ENCODE results near the gene ATAD3C.
A peak's percentile ranks its signal among the peaks of the same experiment; 100 is the strongest.
"Not testable (repeated sequence)": the region's sequence is repeated elsewhere in the genome, so short reads cannot be mapped to it uniquely, and the experiment has no call there.

The ATAD3C gene

DNA sequence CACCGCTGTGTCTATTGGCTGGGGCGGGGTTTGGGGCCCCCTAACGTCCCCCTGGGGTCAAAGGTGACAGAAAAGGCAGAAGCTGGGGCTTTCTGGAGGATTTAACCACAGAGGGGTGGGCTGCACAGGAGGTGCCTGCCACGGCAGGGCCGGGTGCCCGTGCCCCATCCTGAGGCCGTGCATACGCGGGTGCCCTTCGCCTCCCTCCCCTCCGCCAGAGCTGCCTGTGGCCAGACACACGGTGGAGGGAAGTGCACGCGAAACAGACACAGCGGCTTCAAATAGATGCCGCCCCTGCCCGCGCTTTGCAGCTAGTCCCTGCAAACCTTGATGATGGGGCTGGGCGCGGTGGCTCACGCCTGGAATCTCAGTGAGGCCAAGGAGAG, 60.0 kb downstream of the ATAD3C start:
- H3K9me3 ChIP-seq (ENCODE audit: control insufficient read depth, low read length); H3K36me3 ChIP-seq (ENCODE audit: control insufficient read depth, insufficient read depth, low read length); H3K4me1 ChIP-seq (ENCODE audit: control insufficient read depth, insufficient read depth, low read length); H3K4me3 ChIP-seq (ENCODE audit: insufficient read depth, low read depth, low read length); H3K27me3 ChIP-seq (ENCODE audit: control insufficient read depth, insufficient read depth, low read length, poor library complexity, severe bottlenecking); H3K27ac ChIP-seq (ENCODE audit: insufficient read depth, low read depth, low read length, poor library complexity, severe bottlenecking): not testable (repeated sequence)
- WGBS, 2 experiments, result 92 to 96% methylated on average over 12 to 20 of the region's 21 CpGs

DNA sequence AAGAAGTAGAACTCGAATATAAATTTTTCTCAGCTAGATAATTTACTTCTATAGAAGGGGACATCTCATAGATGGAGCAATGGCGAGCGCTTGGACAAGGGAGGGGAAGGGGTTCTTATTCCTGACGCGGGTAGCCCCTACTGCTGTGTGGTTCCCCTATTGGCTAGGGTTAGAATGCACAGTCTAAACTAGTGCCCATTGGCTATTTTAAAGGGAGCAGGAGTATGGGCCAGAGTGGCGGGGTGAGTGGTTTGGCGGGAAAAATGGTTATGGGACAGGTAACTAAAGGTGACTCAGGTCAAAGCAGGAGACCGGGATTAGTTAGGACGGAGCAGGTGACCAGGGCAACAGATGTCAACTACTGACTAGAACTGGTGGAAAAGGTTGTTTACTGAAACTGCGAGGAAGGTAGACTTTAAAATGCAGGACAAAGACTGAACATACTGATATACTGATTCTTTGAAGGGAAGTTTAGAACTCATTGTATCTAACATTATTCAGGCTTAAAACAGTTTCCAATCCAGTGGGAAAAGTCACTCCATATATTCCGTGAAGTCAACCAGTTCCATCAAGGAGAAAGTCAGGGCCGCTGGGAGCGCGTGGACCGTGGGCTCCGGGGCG, 61.5 kb downstream of the ATAD3C start:
- Histone ChIP-seq H3K27ac (ENCODE audit: insufficient read depth, low read depth, low read length, poor library complexity, severe bottlenecking) (peak overlapping the region; percentile 74), H3K4me1 (ENCODE audit: control insufficient read depth, insufficient read depth, low read length) (no peaks in the 10 kb centered on the region), H3K9me3 (ENCODE audit: control insufficient read depth, low read length) (no peaks in the 10 kb centered on the region), H3K36me3 (ENCODE audit: control insufficient read depth, insufficient read depth, low read length) (no peaks in the 10 kb centered on the region), H3K4me3 (ENCODE audit: insufficient read depth, low read depth, low read length) (peak overlapping the region; percentile 63), H3K27me3 (ENCODE audit: control insufficient read depth, insufficient read depth, low read length, poor library complexity, severe bottlenecking) (no peaks in the 10 kb centered on the region)
- 21 to 23% methylated on average over 17 of the region's 17 CpGs for WGBS, 2 experiments

DNA sequence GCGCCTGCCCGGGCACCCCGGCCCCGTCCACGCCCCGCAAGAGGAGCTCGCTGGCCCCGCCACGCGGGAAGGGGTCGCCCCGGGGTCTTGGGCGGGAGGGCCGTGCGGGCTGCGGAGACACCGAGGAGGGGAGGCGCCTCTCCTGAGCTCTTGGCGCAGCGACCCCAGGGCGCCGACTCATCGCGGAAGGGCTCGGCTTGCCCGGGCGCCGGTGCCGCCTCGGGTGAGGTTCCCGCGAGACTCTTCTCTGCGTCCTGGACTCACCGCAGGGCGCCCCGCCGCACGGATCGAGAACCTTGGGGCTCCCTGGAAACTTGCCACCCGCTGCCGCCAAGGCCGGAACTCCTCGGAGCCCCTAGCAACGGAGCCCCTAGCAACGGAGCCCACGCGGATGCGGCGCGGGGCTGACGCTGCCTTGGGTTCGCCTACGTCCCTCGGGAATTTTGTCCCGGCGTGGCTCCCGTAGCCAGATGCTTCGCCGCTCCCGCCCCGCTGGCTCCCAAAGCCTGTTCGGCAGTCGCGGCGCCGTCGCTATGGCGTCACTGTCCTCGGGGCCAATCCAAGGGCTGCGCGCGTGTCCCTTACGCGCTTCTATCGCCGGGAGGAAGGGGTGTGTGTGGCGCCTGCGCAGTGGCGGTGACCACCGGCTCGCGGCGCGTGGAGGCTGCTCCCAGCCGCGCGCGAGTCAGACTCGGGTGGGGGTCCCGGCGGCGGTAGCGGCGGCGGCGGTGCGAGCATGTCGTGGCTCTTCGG, 62.2 kb downstream of the ATAD3C start, which contains the start of gene ATAD3A:
Gene ATAD3A (plus strand): TSS at position 630 of the 753 bp plus-strand sequence. CDS start 107 bp downstream, at position 737.
- Histone ChIP-seq H3K27me3 (ENCODE audit: control insufficient read depth, insufficient read depth, low read length, poor library complexity, severe bottlenecking) (no peaks in the 10 kb centered on the region), H3K9me3 (ENCODE audit: control insufficient read depth, low read length) (no peaks in the 10 kb centered on the region), H3K4me3 (ENCODE audit: insufficient read depth, low read depth, low read length) (peak within 1 kb of the TSS; percentile 63), H3K27ac (ENCODE audit: insufficient read depth, low read depth, low read length, poor library complexity, severe bottlenecking) (peak within 1 kb of the TSS; percentile 74), H3K36me3 (ENCODE audit: control insufficient read depth, insufficient read depth, low read length) (peaks cover under 1% of the 10 kb centered on the region), H3K4me1 (ENCODE audit: control insufficient read depth, insufficient read depth, low read length) (no peaks in the 10 kb centered on the region)
- WGBS, 2 experiments, result 0 to 1% methylated on average over 99 of the region's 99 CpGs

DNA sequence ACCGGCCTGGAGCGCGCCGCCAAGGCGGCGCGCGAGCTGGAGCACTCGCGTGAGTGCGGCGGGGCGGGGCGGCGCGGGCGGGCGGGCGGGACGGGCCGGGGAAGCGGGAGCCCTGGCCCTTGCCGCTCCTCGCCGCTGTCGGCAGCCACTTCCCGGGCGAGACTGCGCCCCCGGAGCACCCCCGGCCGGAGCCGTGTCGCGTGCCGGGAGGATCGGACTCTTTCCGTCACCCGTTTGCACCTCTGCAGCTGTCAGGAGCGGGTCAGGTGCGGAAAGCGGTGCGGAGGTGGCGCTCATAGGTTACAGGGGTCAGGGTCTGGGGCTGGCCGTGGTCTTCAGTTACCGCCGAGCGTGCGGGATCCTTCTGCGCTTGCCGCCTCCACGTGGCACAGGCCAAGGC, 62.9 kb downstream of the ATAD3C start:
- not testable (repeated sequence) for H3K27me3 ChIP-seq (ENCODE audit: control insufficient read depth, insufficient read depth, low read length, poor library complexity, severe bottlenecking); H3K36me3 ChIP-seq (ENCODE audit: control insufficient read depth, insufficient read depth, low read length); H3K9me3 ChIP-seq (ENCODE audit: control insufficient read depth, low read length); H3K27ac ChIP-seq (ENCODE audit: insufficient read depth, low read depth, low read length, poor library complexity, severe bottlenecking); H3K4me1 ChIP-seq (ENCODE audit: control insufficient read depth, insufficient read depth, low read length)
- peak overlapping the region; percentile 63 for H3K4me3 ChIP-seq (ENCODE audit: insufficient read depth, low read depth, low read length)
- WGBS, 2 experiments, result 0 to 1% methylated on average over 41 to 43 of the region's 52 CpGs

DNA sequence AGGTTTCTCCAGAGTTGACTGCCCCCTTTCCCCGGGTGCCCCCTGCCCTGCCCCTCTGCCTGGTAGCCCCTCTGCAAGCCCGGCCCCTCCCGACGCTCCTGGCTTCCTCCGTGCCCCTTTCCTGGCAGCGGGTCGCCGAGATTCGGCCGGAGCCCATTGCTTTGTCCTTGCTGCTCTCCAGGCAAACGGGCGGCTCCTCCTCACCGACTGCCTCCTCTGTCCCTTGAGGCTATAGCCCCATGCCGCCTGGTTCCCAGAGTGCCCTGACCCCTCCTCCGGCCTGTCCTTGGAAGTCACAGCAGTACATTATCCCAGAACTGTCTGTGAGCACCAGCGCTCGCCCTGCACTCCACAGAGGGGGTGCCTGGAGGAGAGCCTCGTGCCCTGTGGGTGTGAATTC, 64.2 kb downstream of the ATAD3C start:
- not testable (repeated sequence) for H3K4me1 ChIP-seq (ENCODE audit: control insufficient read depth, insufficient read depth, low read length); H3K27me3 ChIP-seq (ENCODE audit: control insufficient read depth, insufficient read depth, low read length, poor library complexity, severe bottlenecking); H3K4me3 ChIP-seq (ENCODE audit: insufficient read depth, low read depth, low read length); H3K9me3 ChIP-seq (ENCODE audit: control insufficient read depth, low read length); H3K27ac ChIP-seq (ENCODE audit: insufficient read depth, low read depth, low read length, poor library complexity, severe bottlenecking)
- 89 to 90% methylated on average over 15 of the region's 18 CpGs for WGBS, 2 experiments
- H3K36me3 ChIP-seq (ENCODE audit: control insufficient read depth, insufficient read depth, low read length), result peaks cover 13% of the 10 kb centered on the region

DNA sequence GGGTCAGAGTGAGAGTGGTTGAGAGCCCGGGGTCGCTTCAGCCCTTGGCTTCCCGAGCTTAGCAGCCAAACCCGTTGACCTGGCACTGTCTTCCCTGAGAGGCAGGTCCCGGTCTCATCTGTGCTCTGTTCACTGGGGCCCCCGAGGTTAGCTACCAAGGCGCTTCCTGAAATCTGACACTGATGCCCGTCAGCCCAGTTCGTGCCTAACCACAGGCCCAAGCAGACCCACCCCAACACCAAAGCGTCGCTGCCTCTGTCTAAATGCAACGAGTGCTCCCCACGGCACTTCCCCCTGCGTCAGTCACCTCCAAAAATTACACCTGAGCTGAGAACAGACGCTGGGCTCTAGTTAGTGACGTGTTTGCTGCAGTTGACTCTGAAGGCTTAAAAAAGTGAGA, 64.9 kb downstream of the ATAD3C start:
- not testable (repeated sequence) for H3K9me3 ChIP-seq (ENCODE audit: control insufficient read depth, low read length); H3K27ac ChIP-seq (ENCODE audit: insufficient read depth, low read depth, low read length, poor library complexity, severe bottlenecking); H3K4me3 ChIP-seq (ENCODE audit: insufficient read depth, low read depth, low read length); H3K4me1 ChIP-seq (ENCODE audit: control insufficient read depth, insufficient read depth, low read length); H3K27me3 ChIP-seq (ENCODE audit: control insufficient read depth, insufficient read depth, low read length, poor library complexity, severe bottlenecking)
- 91 to 92% methylated on average over 11 of the region's 16 CpGs for WGBS, 2 experiments
- H3K36me3 ChIP-seq (ENCODE audit: control insufficient read depth, insufficient read depth, low read length), result peaks cover 14% of the 10 kb centered on the region

DNA sequence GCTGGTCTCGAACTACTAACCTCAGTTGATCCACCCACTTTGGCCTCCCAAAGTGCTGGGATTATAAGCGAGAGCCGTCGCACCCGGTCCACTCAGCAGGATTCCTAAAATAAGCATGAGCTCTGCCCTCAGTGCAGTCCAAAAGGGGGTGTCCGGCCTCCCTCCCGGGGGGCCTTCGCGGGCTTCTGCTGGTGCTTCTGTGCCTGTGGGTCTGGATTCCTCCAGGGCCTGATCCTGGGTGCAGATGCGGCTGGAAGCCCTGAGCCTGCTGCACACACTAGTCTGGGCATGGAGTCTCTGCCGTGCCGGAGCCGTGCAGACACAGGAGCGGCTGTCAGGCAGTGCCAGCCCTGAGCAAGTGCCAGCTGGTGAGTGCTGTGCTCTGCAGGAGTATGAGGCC, 67.4 kb downstream of the ATAD3C start:
- H3K27ac ChIP-seq (ENCODE audit: insufficient read depth, low read depth, low read length, poor library complexity, severe bottlenecking); H3K9me3 ChIP-seq (ENCODE audit: control insufficient read depth, low read length); H3K27me3 ChIP-seq (ENCODE audit: control insufficient read depth, insufficient read depth, low read length, poor library complexity, severe bottlenecking); H3K4me1 ChIP-seq (ENCODE audit: control insufficient read depth, insufficient read depth, low read length); H3K4me3 ChIP-seq (ENCODE audit: insufficient read depth, low read depth, low read length): not testable (repeated sequence)
- WGBS, 2 experiments, result 94 to 96% methylated on average over 11 of the region's 14 CpGs
- peaks cover 18% of the 10 kb centered on the region for H3K36me3 ChIP-seq (ENCODE audit: control insufficient read depth, insufficient read depth, low read length)

DNA sequence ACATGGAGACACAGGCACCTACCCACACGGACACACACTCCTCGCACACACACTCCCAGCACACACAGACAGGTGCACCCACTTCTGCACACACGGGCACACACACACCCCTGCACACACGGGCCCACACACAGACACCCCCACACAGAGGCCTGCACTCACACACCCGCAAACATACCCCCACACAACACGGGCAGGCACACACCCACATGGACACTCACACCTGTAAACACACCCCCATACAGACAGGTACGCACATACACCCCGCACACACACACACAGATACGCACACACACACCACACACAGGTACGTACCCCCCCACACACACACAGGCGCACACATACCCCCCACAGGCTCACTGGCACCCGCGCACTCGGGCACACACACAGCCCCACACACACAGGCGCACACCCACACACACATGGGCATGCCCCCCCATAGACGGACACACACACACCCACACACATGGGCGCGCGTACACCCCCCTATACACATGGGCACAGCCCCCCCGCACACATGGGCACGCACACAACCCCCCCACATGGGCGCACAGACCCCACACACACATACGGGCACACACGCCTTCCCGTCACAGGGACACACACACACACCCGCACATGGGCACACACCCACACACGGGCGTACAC, 68.6 kb downstream of the ATAD3C start:
- Histone ChIP-seq H3K9me3 (ENCODE audit: control insufficient read depth, low read length) (no peaks in the 10 kb centered on the region), H3K4me3 (ENCODE audit: insufficient read depth, low read depth, low read length) (no peak overlapping the region), H3K27me3 (ENCODE audit: control insufficient read depth, insufficient read depth, low read length, poor library complexity, severe bottlenecking) (no peaks in the 10 kb centered on the region), H3K4me1 (ENCODE audit: control insufficient read depth, insufficient read depth, low read length) (no peaks in the 10 kb centered on the region), H3K27ac (ENCODE audit: insufficient read depth, low read depth, low read length, poor library complexity, severe bottlenecking) (no peak overlapping the region), H3K36me3 (ENCODE audit: control insufficient read depth, insufficient read depth, low read length) (peaks cover 18% of the 10 kb centered on the region)
- WGBS, 2 experiments, result 88 to 95% methylated on average over 20 to 27 of the region's 28 CpGs

DNA sequence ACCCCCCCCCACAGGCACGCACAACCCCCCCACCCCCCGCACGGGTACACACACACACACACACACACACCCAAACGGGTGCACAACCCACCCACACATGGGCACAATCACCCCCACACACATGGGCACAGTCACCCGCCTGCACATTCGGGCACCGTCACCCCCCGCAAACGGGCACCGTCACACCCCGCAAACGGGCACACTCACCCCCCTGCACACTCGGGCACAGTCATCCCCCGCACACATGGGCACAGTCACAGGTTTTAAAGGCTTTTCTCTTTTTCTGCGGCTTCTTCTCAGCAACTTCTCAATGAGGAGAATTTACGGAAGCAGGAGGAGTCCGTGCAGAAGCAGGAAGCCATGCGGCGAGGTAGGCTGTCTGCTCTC, 69.1 kb downstream of the ATAD3C start:
- WGBS, 2 experiments, result 93 to 96% methylated on average over 15 to 18 of the region's 19 CpGs
- H3K4me3 ChIP-seq (ENCODE audit: insufficient read depth, low read depth, low read length); H3K27ac ChIP-seq (ENCODE audit: insufficient read depth, low read depth, low read length, poor library complexity, severe bottlenecking); H3K4me1 ChIP-seq (ENCODE audit: control insufficient read depth, insufficient read depth, low read length); H3K9me3 ChIP-seq (ENCODE audit: control insufficient read depth, low read length); H3K27me3 ChIP-seq (ENCODE audit: control insufficient read depth, insufficient read depth, low read length, poor library complexity, severe bottlenecking): not testable (repeated sequence)
- peaks cover 18% of the 10 kb centered on the region for H3K36me3 ChIP-seq (ENCODE audit: control insufficient read depth, insufficient read depth, low read length)
